ENCODE results near the gene FTO.
A peak's percentile ranks its signal among the peaks of the same experiment; 100 is the strongest.

FTO gene

GRCh38 chr16:54140057-54140787, 436.3 kb downstream of the FTO start:
- DNase-seq = no peak

- no peak for DNase-seq
Observed at GRCh38 chr16:54140788-54141136, 436.8 kb downstream of the FTO start.

GRCh38 chr16:54142787-54143186, 438.8 kb downstream of the FTO start:
- no peak for DNase-seq

GRCh38 chr16:54143410-54143809, 439.5 kb downstream of the FTO start:
- DNase-seq = no peak

GRCh38 chr16:54143934-54144571, 440.1 kb downstream of the FTO start:
- peak in 1 of 3 experiments; percentile 16 for DNase-seq

- DNase-seq = no peak
Observed at GRCh38 chr16:54144572-54144947, 440.6 kb downstream of the FTO start.

- DNase-seq = no peak
Observed at GRCh38 chr16:54145881-54146280, 441.9 kb downstream of the FTO start.

GRCh38 chr16:54148974-54149373, 445.0 kb downstream of the FTO start:
- no peak for DNase-seq

GRCh38 chr16:54150861-54151260, 446.9 kb downstream of the FTO start:
- no peak for DNase-seq

GRCh38 chr16:54152362-54153239, 448.6 kb downstream of the FTO start:
- DNase-seq = no peak

GRCh38 chr16:54153240-54153934, 449.4 kb downstream of the FTO start:
- no peak for DNase-seq

- DNase-seq = no peak
Observed at GRCh38 chr16:54156349-54156748, 452.4 kb downstream of the FTO start.

GRCh38 chr16:54158986-54159385, 455.0 kb downstream of the FTO start:
- no peak for DNase-seq

- DNase-seq = no peak
Observed at GRCh38 chr16:54159490-54160080, 455.6 kb downstream of the FTO start.

- no peak for DNase-seq
Observed at GRCh38 chr16:54160252-54160860, 456.4 kb downstream of the FTO start.

GRCh38 chr16:54160939-54161897, 457.3 kb downstream of the FTO start:
- DNase-seq = no peak

- DNase-seq = no peak
Observed at GRCh38 chr16:54163197-54163843, 459.4 kb downstream of the FTO start.

- DNase-seq = no peak
Observed at GRCh38 chr16:54164789-54165173, 460.8 kb downstream of the FTO start.

GRCh38 chr16:54165174-54165911, 461.4 kb downstream of the FTO start:
- no peak for DNase-seq
